Small intestine (tissue), 7 donors: ENCODE data around the gene GALNT9. TPM values are rescaled to one million over a fixed set of nuclear protein-coding genes. Genes with fewer than 3 reads are reported as not detected.
A peak's percentile ranks its signal among the peaks of the same experiment; 100 is the strongest.

Experiments used
- DNase-seq, 2 donors: peaks; one replicate each; pipeline versions ENCODE4 v3.0.0 to v3.0.0-alpha.2; 2013
- FAIRE-seq: peaks from 2 replicates; lab custom pipeline; 2012; peaks lifted over from hg19 to GRCh38; lab: Jason Lieb, UNC
- H3K27ac ChIP-seq, 3 donors: one replicate each; pipeline ENCODE4 v1.5.1; 2013; ENCODE audit warnings: low read length in 2 of 3, mild to moderate bottlenecking in 2 of 3, control low read depth in 1 of 3, inconsistent platforms in 1 of 3, low read depth in 1 of 3, moderate library complexity in 1 of 3
- H3K27me3 ChIP-seq, 3 donors: one replicate each; pipeline ENCODE4 v1.6.1; 2013; ENCODE audit warnings: low read length in 3 of 3, inconsistent platforms in 1 of 3; ENCODE audit not compliant: control insufficient read depth in 3 of 3, insufficient read depth in 3 of 3
- H3K36me3 ChIP-seq, 3 donors: one replicate each; pipeline ENCODE4 v1.6.1; 2013; ENCODE audit warnings: low read length in 3 of 3, inconsistent platforms in 1 of 3, low read depth in 1 of 3, mild to moderate bottlenecking in 1 of 3, moderate library complexity in 1 of 3; ENCODE audit not compliant: control insufficient read depth in 3 of 3, insufficient read depth in 2 of 3
- H3K4me1 ChIP-seq, 3 donors: one replicate each; pipeline ENCODE4 v1.6.1; 2013; ENCODE audit warnings: low read length in 2 of 3, inconsistent platforms in 1 of 3, low read depth in 1 of 3, mild to moderate bottlenecking in 1 of 3, moderate library complexity in 1 of 3; ENCODE audit not compliant: control insufficient read depth in 3 of 3, insufficient read depth in 2 of 3
- H3K4me3 ChIP-seq, 3 donors: one replicate each; pipeline ENCODE4 v1.5.1; 2013; ENCODE audit warnings: low read length in 3 of 3, control low read depth in 1 of 3, inconsistent platforms in 1 of 3, low read depth in 1 of 3, mild to moderate bottlenecking in 1 of 3, moderate library complexity in 1 of 3
- H3K9me3 ChIP-seq, 2 donors: one replicate each; pipeline ENCODE4 v1.6.1; 2013; ENCODE audit warnings: low read depth in 1 of 2, low read length in 1 of 2; ENCODE audit not compliant: control insufficient read depth in 2 of 2, insufficient read depth in 1 of 2
- WGBS, 3 donors: extraction: QIAGEN DNeasy Blood & Tissue Kit; methylation state at CpG; one replicate each; pipeline ENCODE4 v1.1.7; 2013; 5-methylcytosine and 5-hydroxymethylcytosine counted together
- polyA plus RNA-seq, 4 donors: library from polyadenylated mRNA; stranded (reverse) in 3 of 4; unstranded in 1 of 4; fragments of 200-250 nt in 3 of 4; fragments of 120-200 nt in 1 of 4; gene quantifications; one replicate each; pipeline versions ENCODE4 v1.2.1 to v1.2.3, GENCODE V29; 2013
- donor health status: healthy with polysubstance abuse.
- donor health status: control.
- donor health status: control.
- donor health status: Bipolar disorder and iron deficiency.
- donor health status: healthy.

The GALNT9 gene
- polyA plus RNA-seq, 4 donors: 0.79 to 2.6 TPM; not detected in 2

- Histone ChIP-seq H3K4me1 (peaks cover 0 to 4% (median 0%) of the 10 kb centered on the region in 3 donors), H3K27ac (peak overlapping the region in 1 of 3 donors; percentile 11), H3K4me3 (no peak overlapping the region), H3K9me3 (no peaks in the 10 kb centered on the region), H3K27me3 (peaks cover 0 to 4% (median 0%) of the 10 kb centered on the region in 3 donors), H3K36me3 (peaks cover 0 to 2% (median 0%) of the 10 kb centered on the region in 3 donors)
- WGBS, 3 donors: 44 to 53% (median 45%) methylated on average over 24 to 26 of the region's 26 CpGs
- DNase-seq (no peak), FAIRE-seq (no peak)
These were observed 166.1 kb downstream of the GALNT9 start for GRCh38 chr12:132163041-132163910.

GRCh38 chr12:132162508-132163031, 166.8 kb downstream of the GALNT9 start:
- WGBS, 3 donors: 24 to 39% (median 25%) methylated on average over 17 of the region's 17 CpGs
- DNase-seq: no peak
- peaks cover 0 to 4% (median 0%) of the 10 kb centered on the region in 3 donors for H3K27me3 ChIP-seq
- peaks cover 0 to 4% (median 0%) of the 10 kb centered on the region in 3 donors for H3K36me3 ChIP-seq
- H3K4me3 ChIP-seq: no peak overlapping the region
- H3K9me3 ChIP-seq: no peaks in the 10 kb centered on the region
- FAIRE-seq: no peak
- peak overlapping the region in 1 of 3 donors; percentile 11 for H3K27ac ChIP-seq
- peaks cover 0 to 4% (median 0%) of the 10 kb centered on the region in 3 donors for H3K4me1 ChIP-seq

GRCh38 chr12:132161796-132162507, 167.4 kb downstream of the GALNT9 start:
- peaks cover 0 to 4% (median 0%) of the 10 kb centered on the region in 3 donors for H3K4me1 ChIP-seq
- peaks cover 0 to 4% (median 0%) of the 10 kb centered on the region in 3 donors for H3K27me3 ChIP-seq
- no peak overlapping the region for H3K4me3 ChIP-seq
- no peak for DNase-seq
- FAIRE-seq: no peak
- no peak overlapping the region for H3K27ac ChIP-seq
- no peaks in the 10 kb centered on the region for H3K9me3 ChIP-seq
- WGBS, 3 donors: 56 to 62% (median 59%) methylated on average over 15 to 17 of the region's 17 CpGs
- peaks cover 0 to 4% (median 0%) of the 10 kb centered on the region in 3 donors for H3K36me3 ChIP-seq

- Histone ChIP-seq H3K9me3 (no peaks in the 10 kb centered on the region), H3K27ac (no peak overlapping the region), H3K4me1 (peaks cover 0 to 4% (median 0%) of the 10 kb centered on the region in 3 donors), H3K27me3 (peaks cover 0 to 4% (median 0%) of the 10 kb centered on the region in 3 donors), H3K36me3 (peaks cover 0 to 4% (median 0%) of the 10 kb centered on the region in 3 donors), H3K4me3 (no peak overlapping the region)
- FAIRE-seq (no peak), DNase-seq (no peak)
- 47 to 63% (median 60%) methylated on average over 7 to 14 of the region's 14 CpGs for WGBS, 3 donors
These were observed 168.2 kb downstream of the GALNT9 start for GRCh38 chr12:132161036-132161781.

GRCh38 chr12:132160601-132161035, 168.8 kb downstream of the GALNT9 start:
- H3K36me3 ChIP-seq: peaks cover 0 to 4% (median 0%) of the 10 kb centered on the region in 3 donors
- FAIRE-seq (no peak), DNase-seq (no peak)
- no peak overlapping the region for H3K27ac ChIP-seq
- 83 to 88% (median 84%) methylated on average over 9 to 15 of the region's 15 CpGs for WGBS, 3 donors
- no peaks in the 10 kb centered on the region for H3K9me3 ChIP-seq
- H3K4me1 ChIP-seq: peaks cover 0 to 4% (median 0%) of the 10 kb centered on the region in 3 donors
- H3K27me3 ChIP-seq: peaks cover 0 to 4% (median 0%) of the 10 kb centered on the region in 3 donors
- H3K4me3 ChIP-seq: no peak overlapping the region

- no peak for FAIRE-seq
- no peaks in the 10 kb centered on the region for H3K9me3 ChIP-seq
- H3K27me3 ChIP-seq: peaks cover 0 to 4% (median 0%) of the 10 kb centered on the region in 3 donors
- H3K4me3 ChIP-seq: no peak overlapping the region
- 61 to 83% (median 78%) methylated on average over 16 of the region's 16 CpGs for WGBS, 3 donors
- DNase-seq: no peak
- H3K27ac ChIP-seq: no peak overlapping the region
- H3K36me3 ChIP-seq: peaks cover 0 to 4% (median 0%) of the 10 kb centered on the region in 3 donors
- peaks cover 0 to 4% (median 0%) of the 10 kb centered on the region in 3 donors for H3K4me1 ChIP-seq
These were observed 169.4 kb downstream of the GALNT9 start for GRCh38 chr12:132160016-132160415.

GRCh38 chr12:132159555-132160003, 169.8 kb downstream of the GALNT9 start:
- FAIRE-seq (no peak), DNase-seq (no peak)
- H3K27ac ChIP-seq: no peak overlapping the region
- peaks cover 0 to 4% (median 0%) of the 10 kb centered on the region in 3 donors for H3K4me1 ChIP-seq
- peaks cover 0 to 4% (median 0%) of the 10 kb centered on the region in 3 donors for H3K36me3 ChIP-seq
- H3K9me3 ChIP-seq: no peaks in the 10 kb centered on the region
- H3K4me3 ChIP-seq: no peak overlapping the region
- 56 to 83% (median 66%) methylated on average over 11 to 14 of the region's 14 CpGs for WGBS, 3 donors
- H3K27me3 ChIP-seq: peaks cover 0 to 7% (median 0%) of the 10 kb centered on the region in 3 donors
